Endothelial cell of hepatic sinusoid (primary cell): ENCODE measurements around the gene AFAP1L2.

Experiments
- in situ Hi-C: cut with HindIII; loops from 2 replicates; pipeline ENCODE4 v1.10.0; 2017; ENCODE audit warnings: low sequenced_read_pairs

AFAP1L2 gene

DNA sequence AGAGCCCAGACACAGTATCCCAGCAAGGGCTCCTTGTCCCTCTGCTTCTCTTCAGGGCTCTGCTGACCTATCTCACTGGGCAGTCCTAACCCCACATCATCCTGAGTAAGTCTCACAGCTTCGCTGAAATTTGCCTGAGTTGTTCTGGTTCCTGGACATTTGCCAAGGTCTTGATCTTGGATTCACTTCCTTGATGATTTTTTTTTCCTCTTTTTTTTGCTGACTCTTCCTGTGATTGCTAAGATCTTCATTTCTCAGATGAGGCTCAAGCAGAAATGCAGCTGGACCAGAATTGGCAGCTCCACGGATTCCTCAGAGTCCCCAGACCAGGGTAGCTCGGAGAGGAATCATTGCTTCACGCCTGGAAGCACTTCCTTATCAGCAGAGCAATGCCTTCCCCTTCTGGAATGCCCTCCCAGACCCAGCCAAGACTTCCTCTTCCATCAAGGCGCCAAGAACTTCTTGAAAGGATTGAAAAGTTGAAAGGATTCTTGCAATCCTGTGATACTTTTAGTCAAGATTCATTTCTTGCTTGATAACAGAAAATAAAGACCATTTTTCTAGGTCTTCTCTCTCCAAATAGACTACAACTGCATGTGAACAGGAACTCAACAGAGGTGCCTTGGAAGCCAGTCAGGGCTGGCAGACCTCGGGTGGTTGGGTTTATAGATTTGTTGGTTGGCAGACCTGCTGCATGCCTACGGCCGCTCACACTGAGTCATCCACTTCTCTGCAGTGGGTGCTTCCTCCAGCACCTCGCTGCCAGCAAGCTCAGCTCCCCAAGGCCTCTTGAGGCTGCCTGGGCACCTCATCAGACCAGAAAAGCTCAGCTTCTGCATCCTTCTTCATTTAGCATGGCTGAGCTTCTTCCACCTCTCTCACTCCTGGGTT, 8.8 kb upstream of the AFAP1L2 start:
- in situ Hi-C loops = no loop called here

DNA sequence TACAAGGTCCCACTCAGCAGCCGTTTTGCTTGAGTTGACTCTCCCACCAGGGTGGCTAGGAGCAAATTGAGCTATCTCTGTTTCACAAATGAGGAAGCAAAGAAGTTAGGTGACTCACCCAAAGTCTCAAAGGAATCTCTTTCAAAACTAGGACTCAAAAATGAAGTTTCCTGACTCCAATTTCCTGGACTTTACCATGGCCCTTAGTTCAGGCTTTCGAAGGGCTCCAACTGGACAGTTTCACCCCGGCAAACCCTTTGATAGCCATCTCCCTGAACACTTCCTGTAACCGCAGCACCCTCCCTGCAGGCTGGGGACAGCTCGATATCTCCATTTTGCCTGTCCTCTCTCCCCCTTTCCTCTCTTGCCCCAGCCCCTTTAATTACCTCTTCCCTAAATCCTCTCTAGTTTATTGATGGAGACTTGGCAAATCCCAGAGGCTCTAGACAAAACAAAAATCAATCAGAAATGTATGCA, 4.7 kb upstream of the AFAP1L2 start:
- in situ Hi-C loops = no loop called here

DNA sequence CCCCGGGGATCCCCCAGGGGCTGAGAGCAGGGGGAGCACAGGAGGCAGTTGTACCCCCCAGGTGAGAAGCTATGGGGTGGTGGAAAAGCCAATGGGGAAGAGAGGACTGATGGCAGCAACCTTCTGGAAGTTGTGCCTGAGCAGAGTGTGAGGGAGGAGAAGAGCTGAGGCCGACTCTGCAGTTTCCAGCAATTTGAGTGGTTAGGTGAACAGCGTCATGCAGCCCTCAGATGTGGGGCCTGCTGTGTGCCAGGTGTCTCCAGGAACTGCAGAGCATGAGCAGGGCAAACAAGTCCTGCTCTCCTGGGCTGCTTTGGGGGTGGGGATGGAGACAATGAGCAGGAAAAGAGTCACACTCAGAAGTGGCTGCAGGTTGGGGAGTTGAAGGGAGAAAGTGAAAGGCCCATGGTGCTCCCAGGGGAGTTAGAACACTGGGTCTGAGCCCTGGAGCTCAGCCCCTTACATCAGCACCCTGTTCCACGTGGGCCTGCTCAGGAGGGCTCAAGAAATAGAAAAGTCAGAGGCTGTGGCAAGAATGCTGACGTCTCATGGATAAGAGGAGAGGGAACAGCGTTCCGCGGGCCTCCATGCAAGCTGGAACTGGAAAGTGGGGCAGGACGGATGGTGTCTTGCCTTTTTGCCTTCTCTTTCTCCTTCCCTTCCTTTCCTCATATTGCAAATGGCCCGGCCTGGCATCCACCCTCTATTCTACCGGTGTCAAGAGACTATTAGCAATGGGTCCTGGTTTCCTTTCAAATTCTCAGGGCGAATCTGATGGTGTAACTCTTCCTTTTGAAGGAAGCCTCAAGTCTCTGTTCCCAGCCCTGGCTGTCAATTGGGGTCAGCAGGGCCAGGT, 4.0 kb upstream of the AFAP1L2 start:
- in situ Hi-C loops = no loop called here

DNA sequence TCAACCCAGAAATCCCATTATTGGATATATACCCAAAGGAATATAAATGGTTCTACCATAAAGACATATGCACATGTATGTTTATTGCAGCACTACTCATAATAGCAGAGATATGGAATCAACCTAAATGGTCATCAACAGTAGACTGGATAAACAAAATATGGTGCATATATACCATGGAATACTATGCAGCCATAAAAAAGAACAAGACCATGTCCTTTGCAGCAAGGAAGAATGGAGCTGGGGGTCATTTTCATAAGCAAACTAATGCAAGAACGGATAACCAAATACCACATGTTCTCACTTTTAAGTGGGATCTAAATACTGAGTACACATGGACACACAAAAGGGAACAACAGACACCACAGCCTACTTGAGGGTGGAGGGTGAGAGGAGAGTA, 2.2 kb upstream of the AFAP1L2 start:
- in situ Hi-C loops = no loop called here

DNA sequence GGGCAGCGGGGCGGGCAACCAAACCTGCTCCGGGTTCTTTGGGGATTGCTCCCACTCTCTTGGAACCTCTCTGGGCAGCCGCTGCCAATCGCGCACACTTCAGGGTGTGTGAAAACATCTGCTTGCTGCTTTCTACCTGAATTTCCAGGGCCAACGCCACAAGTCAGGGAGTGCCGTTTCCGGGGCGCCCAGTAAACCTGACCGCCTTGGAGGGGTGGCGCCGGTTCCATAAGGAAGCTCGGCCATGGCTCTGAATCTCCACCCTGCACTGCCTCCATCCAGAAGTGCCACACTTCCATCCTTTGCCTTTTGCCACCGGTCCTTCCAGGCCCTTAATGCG, 679 bp upstream of the AFAP1L2 start:
- in situ Hi-C loops = no loop called here

DNA sequence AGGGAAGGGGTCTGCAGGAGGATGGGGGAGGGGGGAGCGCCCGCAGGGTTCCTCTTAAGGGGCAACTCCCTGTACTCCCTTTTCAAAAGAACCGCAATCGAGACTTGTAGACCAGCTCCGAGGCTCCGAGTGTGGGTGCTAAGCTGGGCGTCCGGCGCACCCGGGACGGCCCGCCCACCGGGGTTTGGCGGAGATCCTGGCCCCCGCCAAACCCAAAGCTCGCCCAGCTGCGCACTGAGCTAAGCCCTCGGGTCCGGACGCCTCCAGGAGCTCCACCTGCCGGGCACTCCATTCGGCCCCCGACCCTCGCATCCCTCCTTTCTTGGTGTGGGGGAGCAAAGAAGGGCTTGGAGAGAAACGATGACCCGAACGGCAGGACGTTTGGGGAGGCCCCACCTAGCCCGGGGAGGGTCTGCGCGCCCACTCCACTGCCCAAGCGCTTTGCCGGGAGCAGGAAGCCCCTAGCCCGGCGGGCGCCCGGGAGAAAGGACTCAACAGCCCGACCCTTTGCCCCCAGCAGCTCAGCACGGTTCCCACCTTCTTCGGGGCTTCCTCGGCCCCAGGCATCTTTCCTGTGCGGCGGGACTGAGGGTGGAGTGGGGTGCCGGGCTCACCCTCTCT, 651 bp downstream of the AFAP1L2 start:
- in situ Hi-C loops = no loop called here

DNA sequence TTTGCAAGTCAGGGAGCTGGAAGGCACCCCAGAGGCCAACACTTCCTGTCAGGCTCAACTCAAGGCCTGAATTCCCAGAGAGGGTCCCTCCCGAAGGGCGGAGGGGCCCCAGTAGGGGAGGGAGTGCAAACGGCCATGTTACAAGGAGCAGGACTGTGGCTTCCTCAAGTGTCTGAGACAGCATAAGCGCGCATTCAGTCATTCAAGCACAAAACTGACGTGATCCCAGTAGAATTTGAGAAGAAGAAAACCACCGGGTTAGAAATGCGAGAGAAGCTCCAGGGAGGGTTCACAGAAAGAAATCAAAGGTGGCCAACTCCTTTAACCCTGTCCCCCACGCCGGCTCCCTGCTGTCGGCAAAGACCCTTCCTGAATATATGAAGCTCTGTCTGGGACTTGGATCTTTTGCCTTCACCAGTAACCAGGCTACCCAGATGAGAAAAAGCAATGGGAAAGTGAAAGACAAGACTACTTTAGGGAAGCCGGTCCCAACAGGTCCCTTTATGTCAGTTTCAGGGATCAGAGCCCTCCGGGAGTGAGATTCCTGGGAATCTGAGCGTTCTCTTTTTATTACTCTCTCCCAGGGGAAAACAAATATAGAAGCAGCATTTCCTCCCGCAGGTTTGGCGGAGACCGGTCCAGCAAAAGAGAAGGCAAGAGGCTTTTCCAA, 1.3 kb downstream of the AFAP1L2 start:
- in situ Hi-C loops = no loop called here

DNA sequence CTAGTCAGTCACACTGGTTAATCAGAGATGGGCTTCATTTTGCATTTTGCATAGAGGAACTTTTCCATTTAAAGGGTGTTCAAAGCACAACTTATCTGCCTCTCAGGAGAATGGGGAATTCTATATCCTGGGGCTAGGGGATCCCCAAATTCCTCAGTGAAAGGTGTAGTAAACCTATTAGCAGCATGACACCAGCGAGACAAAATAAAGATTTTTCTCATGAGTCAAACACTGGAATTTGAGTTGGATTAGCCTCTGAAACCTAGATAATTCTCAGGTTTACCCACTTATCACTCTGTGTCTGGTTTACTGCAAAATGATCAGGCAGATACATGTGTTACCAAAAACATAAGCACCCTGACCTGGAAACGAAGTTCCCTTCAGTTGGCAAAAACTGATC, 2.1 kb downstream of the AFAP1L2 start:
- in situ Hi-C loops = no loop called here

DNA sequence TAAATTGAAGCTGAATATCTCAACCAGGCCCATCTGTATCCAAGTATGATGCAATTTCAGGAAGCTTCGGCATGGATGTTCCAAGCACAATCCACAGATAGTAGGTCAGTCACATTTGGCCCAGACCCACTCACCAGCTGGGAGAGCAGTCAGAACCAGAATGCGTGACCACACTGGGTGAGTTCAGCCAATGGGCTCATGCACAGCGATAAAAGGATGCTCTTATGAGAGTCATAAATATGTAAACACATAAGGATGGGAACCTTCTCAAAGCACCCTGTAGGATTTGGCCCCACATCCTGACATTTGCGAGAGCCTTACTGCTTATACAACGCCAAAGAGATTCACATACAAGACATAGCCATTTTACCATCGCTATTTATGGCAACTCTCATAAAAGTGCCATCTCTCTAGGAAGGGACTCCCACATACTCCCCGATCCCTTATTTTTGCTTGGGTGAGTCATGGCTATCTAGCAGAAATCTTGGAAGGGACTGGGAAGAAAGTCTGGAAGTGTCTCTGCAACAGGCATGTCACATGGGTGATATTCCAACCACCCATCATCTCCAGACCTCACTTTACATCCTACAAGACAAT, 3.0 kb downstream of the AFAP1L2 start:
- in situ Hi-C loops = no loop called here

DNA sequence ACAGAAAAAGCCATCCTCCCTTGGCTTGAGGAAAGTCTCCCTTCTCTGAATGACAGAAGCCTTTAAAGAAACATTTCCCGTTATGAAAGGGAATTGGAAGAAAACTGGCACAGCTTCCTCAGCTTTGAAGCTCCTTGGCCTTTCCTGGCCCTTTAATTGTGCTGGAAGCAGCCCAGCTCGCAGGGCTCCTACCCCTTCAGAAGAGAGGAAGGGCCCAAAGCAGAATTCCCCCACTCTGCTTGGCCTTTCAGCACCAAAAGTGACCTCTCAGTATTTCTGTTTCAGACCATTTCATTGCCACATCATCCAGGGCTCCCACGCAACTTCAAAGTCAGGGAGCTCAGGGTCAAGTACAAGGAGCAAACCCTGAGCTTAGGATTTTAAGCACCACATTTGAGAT, 4.2 kb downstream of the AFAP1L2 start:
- in situ Hi-C loops = no loop called here

DNA sequence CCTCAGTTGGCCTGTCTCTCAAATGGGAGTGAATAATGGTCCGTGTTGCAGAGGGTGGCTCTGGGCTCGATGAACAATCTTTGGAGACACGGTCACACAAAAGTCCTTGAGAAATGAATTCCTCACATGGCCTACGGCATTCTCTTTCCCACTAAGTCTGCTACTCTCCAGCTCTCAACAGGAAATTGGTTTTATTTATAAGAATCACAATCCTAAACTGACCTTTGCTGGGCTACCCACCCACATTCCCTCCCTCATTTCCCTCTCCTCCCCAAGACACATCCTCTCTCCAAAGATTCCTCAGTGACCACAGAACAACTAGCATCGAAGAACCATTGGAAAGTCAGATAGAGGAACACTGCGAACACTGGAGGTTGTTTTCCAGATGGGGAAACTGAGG, 4.7 kb downstream of the AFAP1L2 start:
- in situ Hi-C loops = no loop called here

DNA sequence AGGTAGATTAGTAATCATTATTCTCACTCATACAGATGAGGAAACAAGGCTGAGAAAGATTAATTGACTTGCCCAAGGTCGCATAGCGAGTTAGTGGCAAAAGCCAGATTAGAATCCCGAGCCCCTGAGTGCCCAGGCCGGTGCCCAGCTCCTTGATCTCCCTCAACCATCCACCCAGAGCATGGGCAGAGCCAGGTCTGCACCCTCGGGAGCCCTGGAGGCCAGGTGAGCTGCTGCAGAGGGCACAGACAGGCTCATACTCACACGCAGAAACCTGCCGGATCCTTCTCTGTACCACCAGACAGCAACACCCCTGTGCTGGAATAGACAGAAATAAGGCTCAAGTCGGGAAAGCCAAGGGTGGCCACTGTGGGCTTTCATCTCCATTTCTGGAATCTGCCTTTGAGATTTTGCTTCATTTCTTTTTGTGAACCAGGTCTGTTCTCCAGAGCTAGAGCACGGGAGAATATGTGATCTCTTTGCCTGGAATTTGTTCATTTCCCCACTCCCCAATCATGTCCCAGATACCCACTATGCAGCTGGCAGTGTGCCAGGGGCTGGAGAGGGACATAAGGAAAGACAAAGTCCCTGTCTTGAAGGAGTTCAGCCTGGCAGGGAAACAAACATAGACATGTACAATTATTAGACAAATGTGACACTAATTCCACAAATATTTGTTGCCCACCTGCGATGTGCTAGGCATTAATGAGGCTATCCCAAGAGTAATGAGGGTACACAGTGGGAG, 5.5 kb downstream of the AFAP1L2 start:
- in situ Hi-C loops = no loop called here

DNA sequence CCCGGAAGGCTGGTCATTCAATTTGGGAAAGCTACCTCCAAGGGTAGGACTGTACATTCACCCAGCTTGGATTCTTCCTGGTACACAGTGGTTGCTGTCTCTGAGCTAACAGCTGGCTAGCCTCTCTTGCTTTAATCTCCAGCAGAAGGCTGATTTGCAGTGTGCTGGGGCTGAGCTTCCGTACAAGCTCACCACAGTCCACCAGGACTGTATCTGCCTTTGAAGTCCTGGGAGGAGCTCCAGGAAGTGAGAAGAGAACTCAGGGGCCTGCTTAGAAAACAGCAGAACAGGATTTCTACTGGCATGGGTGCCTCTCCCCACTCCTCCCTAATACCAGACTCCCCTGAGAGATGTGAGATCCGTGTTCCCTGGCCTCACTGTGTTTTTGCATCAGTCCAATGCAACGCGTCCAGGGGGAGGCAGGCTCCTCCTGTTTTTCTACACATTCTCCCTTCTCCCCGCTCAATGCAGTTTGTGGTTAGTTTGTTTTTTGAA, 6.6 kb downstream of the AFAP1L2 start:
- in situ Hi-C loops = no loop called here

DNA sequence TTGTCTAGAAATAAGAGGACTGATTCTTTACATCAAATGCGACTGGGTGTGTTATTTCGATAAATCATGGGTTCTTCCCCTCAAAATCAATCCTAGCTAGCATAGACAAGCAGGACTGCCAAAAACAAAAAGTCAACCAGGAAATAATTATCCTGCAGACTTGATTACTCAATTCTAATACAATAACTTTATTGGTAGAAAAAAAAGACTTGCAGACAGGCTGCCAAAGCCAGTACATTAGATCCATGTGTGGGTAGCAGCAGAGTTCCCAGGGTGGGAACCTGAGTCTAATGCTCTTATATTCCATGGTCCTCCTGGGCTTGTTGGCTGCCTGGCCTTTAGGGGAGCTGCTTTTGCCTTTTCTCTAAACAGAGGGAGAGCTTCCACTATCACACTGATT, 7.8 kb downstream of the AFAP1L2 start:
- in situ Hi-C loops = no loop called here

DNA sequence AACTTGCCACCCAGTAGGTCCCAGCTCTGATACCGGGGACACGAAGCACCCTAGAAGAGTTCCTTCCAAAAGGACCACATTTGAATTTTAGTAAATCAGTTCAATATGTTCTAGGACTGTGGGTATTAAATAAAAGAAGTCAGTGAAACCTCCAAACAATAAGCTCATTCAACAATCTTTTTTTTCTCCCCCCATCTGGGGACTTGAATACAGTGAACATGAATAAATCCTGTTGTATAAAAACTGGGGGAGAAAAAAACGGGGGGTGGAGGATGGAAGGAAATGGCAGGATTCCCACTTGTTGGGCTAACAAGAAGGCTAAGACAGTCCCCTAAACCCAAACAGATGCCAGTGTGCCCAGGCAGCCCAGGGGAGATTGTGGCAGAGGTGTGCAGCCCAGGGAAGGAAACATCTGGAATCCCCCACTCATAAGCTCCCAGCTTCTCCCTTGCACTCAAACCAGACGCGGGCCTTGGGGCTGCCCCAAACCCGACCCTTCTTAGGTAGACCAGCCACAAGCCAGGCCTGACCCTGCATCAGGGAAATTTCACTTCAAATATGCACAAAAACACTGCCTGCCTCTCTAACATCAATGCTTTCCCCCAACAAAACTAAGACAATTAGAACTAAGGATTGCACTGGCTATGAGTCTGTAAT, 8.8 kb downstream of the AFAP1L2 start:
- in situ Hi-C loops = no loop called here

DNA sequence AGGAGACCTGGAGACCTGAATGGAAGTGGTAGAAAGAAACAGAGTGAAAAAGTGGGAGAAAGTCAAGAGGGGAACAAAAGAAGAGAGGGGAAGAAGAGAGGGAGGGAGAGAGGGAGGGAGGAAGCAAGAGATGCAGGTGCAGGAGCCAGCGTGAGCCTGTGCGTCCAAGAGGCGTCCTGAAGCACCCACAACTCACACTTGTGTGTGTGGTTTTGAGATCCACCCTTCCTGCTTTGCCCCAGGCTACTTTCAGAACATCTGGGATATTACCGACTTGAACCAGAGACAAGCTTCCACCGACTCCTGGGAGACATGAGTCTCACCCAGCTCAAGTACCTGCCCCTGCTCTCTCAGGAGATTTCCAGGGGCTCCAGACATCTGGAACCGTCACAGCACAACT, 9.8 kb downstream of the AFAP1L2 start:
- in situ Hi-C loops = no loop called here

DNA sequence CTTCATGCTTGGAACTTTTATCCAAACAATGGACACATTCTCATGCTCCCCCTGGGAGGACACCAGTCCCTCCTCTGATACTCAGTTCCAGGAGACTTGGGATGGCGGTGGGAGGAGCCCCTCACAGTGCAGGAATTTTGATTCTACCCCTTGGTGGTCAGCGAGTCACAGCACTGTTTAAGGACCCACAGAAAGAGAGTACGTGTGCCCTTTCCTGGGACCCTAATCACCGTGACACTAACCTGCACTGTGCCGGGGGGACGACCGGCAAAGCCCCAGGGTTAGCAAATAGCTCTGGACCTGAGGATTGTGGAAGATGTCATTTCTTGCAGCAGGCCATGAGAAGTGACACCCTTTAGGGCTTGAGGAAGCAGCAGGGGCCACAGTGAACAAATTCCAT, 10.4 kb downstream of the AFAP1L2 start:
- in situ Hi-C loops = no loop called here

DNA sequence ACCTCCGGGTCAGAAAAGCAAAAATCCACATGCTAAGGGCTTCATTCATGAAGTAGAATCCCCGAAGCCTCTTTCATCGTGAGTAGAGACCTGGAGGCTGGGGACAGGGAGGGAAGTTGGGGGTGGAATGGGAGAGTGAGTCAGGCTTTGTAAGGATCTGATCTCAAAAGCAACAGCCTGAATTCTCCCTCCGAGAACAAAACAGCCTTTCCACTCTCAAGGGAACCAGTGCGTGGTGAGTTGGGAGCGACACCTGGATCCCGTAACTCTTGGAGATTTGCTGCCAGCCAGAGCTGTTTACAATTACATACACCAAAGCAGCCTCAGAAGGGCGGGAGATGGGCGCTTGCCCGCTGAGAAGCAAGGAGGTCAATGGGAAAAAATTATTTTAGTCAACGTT, 10.8 kb downstream of the AFAP1L2 start:
- in situ Hi-C loops = no loop called here

DNA sequence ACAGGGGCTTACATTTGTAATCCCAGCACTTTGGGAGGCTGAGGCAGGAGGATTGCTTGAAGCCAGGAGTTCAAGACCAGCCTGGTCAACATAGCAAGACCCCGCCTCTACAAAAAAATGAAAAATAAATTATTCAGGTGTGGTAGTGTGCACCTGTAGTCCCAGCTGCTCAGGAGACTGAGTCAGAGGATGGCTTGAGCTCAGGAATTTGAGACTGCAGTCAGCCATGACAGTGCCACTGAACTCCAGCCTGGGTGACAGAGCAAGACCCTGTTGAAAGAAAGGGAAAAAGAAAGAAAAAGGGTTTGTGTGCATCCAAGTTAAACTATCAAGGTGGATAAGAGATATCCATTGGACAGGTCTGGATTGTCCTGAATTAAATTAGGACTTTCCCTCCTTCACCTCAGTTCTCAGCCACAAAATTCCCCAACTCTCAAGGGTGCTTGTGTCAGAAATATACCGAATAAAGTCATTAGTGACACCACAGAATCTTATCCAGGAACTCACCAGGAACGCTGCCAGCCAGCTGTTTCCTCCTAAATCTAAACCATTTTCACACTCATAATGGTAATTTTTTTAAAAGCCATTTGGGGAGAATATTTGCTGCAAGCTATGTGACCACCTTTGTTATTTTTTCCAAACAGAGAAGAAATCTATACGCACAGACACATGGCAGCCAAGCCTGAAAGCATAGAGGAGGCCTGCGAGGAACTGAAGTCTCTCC, 12.0 kb downstream of the AFAP1L2 start:
- in situ Hi-C loops = no loop called here
